Neuron (in vitro differentiated cells): ENCODE results near the gene ARHGEF12.

Source experiments
- H2AFZ ChIP-seq: one replicate; pipeline ENCODE4 v1.6.1; 2013; ENCODE audit warnings: low read depth, mild to moderate bottlenecking, inconsistent platforms, low read length, moderate library complexity
- H3K27me3 ChIP-seq: one replicate; pipeline ENCODE4 v1.6.1; 2013; ENCODE audit warnings: low read length; ENCODE audit not compliant: insufficient read depth
- H3K36me3 ChIP-seq: one replicate; pipeline ENCODE4 v1.6.1; 2013; ENCODE audit warnings: low read length; ENCODE audit not compliant: insufficient read depth
- H3K4me1 ChIP-seq: one replicate; pipeline ENCODE4 v1.6.1; 2013; ENCODE audit warnings: low read length; ENCODE audit not compliant: insufficient read depth
- H3K4me3 ChIP-seq: 2 replicates; pipeline ENCODE4 v1.5.1; 2013; ENCODE audit warnings: mild to moderate bottlenecking, low read length, moderate library complexity
- H3K9me3 ChIP-seq: one replicate; pipeline ENCODE4 v1.6.1; 2013; ENCODE audit warnings: low read length

Gene ARHGEF12, protein sequence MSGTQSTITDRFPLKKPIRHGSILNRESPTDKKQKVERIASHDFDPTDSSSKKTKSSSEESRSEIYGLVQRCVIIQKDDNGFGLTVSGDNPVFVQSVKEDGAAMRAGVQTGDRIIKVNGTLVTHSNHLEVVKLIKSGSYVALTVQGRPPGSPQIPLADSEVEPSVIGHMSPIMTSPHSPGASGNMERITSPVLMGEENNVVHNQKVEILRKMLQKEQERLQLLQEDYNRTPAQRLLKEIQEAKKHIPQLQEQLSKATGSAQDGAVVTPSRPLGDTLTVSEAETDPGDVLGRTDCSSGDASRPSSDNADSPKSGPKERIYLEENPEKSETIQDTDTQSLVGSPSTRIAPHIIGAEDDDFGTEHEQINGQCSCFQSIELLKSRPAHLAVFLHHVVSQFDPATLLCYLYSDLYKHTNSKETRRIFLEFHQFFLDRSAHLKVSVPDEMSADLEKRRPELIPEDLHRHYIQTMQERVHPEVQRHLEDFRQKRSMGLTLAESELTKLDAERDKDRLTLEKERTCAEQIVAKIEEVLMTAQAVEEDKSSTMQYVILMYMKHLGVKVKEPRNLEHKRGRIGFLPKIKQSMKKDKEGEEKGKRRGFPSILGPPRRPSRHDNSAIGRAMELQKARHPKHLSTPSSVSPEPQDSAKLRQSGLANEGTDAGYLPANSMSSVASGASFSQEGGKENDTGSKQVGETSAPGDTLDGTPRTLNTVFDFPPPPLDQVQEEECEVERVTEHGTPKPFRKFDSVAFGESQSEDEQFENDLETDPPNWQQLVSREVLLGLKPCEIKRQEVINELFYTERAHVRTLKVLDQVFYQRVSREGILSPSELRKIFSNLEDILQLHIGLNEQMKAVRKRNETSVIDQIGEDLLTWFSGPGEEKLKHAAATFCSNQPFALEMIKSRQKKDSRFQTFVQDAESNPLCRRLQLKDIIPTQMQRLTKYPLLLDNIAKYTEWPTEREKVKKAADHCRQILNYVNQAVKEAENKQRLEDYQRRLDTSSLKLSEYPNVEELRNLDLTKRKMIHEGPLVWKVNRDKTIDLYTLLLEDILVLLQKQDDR (N-terminal part only)

DNA sequence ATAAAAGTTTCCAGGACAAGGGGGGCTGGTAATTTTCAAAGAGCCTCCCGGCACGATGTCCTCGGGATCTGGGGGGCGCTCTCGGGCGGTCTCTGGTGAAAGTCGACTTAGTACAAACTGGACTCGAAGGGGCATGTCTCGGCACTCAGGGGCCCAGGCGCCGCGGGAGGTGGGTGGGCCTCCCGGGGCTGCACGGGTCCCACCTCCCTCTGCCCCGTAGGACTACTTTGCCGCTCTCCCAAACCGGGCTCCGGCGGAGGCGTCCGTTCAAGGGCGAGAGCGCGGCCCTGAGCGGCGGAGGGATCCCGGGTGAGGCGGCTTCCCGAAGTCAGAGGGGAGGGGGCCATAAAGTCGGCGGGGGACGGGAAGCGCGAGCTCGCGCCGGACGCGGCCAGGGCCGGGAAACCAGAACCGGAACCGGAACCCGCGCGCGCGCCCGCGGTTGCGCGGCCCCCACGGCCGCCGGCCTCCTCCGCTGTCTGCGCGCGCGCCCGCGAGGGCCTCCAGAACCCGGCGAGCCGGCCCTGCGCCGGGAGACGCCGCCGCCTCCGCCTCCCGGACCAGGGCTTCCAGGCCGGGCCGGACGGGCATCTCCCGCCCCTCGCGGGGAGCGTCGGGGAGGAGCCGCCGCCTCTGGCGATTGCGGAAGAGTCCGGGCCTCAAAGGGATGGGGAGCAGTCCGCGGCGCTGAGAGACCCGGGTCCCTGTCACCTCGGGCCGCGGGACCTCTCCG lies at the start of gene ARHGEF12:
TSS of gene ARHGEF12 (plus strand) at position 506 of the 733 bp plus-strand sequence. CDS start 831 bp downstream, outside the sequence.
- Histone ChIP-seq H3K36me3 (peaks cover 7% of the 10 kb centered on the region), H3K27me3 (no peaks in the 10 kb centered on the region), H3K9me3 (no peaks in the 10 kb centered on the region), H3K4me1 (peaks cover 28% of the 10 kb centered on the region), H2AFZ (peak within 1 kb of the TSS; percentile 90), H3K4me3 (peak within 1 kb of the TSS; percentile 95)

GRCh38 chr11:120288021-120288420 lies 48.2 kb upstream of the ARHGEF12 start:
- Histone ChIP-seq H3K36me3 (no peaks in the 10 kb centered on the region), H3K27me3 (peaks cover 23% of the 10 kb centered on the region), H3K4me1 (no peaks in the 10 kb centered on the region), H3K4me3 (no peak overlapping the region), H3K9me3 (no peaks in the 10 kb centered on the region), H2AFZ (no peak overlapping the region)

- no peak overlapping the region for H3K4me3 ChIP-seq
- no peaks in the 10 kb centered on the region for H3K9me3 ChIP-seq
- no peaks in the 10 kb centered on the region for H3K4me1 ChIP-seq
- no peaks in the 10 kb centered on the region for H3K36me3 ChIP-seq
- H3K27me3 ChIP-seq: peaks cover 32% of the 10 kb centered on the region
- H2AFZ ChIP-seq: no peak overlapping the region
These were observed 46.8 kb upstream of the ARHGEF12 start for GRCh38 chr11:120289426-120289825.

- Histone ChIP-seq H3K36me3 (no peaks in the 10 kb centered on the region), H3K9me3 (no peaks in the 10 kb centered on the region), H3K4me3 (no peak overlapping the region), H3K4me1 (no peaks in the 10 kb centered on the region), H2AFZ (no peak overlapping the region), H3K27me3 (peaks cover 30% of the 10 kb centered on the region)
These were observed 45.3 kb upstream of the ARHGEF12 start for GRCh38 chr11:120290956-120291355.

- Histone ChIP-seq H3K4me1 (no peaks in the 10 kb centered on the region), H3K27me3 (peaks cover 31% of the 10 kb centered on the region), H3K36me3 (no peaks in the 10 kb centered on the region), H3K4me3 (no peak overlapping the region), H2AFZ (no peak overlapping the region), H3K9me3 (no peaks in the 10 kb centered on the region)
These were observed 43.0 kb upstream of the ARHGEF12 start for GRCh38 chr11:120293038-120293800.

- Histone ChIP-seq H3K4me3 (no peak overlapping the region), H2AFZ (no peak overlapping the region), H3K36me3 (no peaks in the 10 kb centered on the region), H3K4me1 (no peaks in the 10 kb centered on the region), H3K9me3 (no peaks in the 10 kb centered on the region), H3K27me3 (peaks cover 37% of the 10 kb centered on the region)
These were observed 42.1 kb upstream of the ARHGEF12 start for GRCh38 chr11:120294096-120294495.

GRCh38 chr11:120295099-120295498 lies 41.1 kb upstream of the ARHGEF12 start:
- no peaks in the 10 kb centered on the region for H3K9me3 ChIP-seq
- H3K4me1 ChIP-seq: no peaks in the 10 kb centered on the region
- H3K36me3 ChIP-seq: no peaks in the 10 kb centered on the region
- H3K27me3 ChIP-seq: peaks cover 37% of the 10 kb centered on the region
- H3K4me3 ChIP-seq: no peak overlapping the region
- H2AFZ ChIP-seq: no peak overlapping the region

DNA sequence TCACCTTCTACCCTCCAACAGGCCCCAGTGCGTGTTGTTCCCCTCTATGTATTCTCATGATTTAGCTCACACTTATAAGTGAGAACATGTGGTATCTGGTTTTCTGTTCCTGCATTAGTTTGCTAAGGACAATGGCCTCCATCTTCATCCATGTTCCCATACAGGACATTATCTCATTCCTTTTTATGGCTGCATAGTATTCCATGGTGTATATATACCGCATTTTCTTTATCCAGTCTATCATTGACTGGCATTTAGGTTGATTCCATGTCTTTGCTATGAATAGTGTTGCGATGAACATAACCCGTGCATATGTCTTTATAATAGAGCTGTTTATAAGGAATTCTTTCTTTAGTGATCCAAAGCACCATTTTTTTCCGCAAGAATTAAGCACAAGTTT lies 39.7 kb upstream of the ARHGEF12 start:
- Histone ChIP-seq H3K27me3 (peaks cover 30% of the 10 kb centered on the region), H3K9me3 (no peaks in the 10 kb centered on the region), H3K4me3 (no peak overlapping the region), H3K4me1 (no peaks in the 10 kb centered on the region), H2AFZ (no peak overlapping the region), H3K36me3 (no peaks in the 10 kb centered on the region)

GRCh38 chr11:120298461-120298860 lies 37.8 kb upstream of the ARHGEF12 start:
- no peaks in the 10 kb centered on the region for H3K4me1 ChIP-seq
- no peak overlapping the region for H3K4me3 ChIP-seq
- H3K9me3 ChIP-seq: no peaks in the 10 kb centered on the region
- peaks cover 28% of the 10 kb centered on the region for H3K27me3 ChIP-seq
- H3K36me3 ChIP-seq: no peaks in the 10 kb centered on the region
- no peak overlapping the region for H2AFZ ChIP-seq

DNA sequence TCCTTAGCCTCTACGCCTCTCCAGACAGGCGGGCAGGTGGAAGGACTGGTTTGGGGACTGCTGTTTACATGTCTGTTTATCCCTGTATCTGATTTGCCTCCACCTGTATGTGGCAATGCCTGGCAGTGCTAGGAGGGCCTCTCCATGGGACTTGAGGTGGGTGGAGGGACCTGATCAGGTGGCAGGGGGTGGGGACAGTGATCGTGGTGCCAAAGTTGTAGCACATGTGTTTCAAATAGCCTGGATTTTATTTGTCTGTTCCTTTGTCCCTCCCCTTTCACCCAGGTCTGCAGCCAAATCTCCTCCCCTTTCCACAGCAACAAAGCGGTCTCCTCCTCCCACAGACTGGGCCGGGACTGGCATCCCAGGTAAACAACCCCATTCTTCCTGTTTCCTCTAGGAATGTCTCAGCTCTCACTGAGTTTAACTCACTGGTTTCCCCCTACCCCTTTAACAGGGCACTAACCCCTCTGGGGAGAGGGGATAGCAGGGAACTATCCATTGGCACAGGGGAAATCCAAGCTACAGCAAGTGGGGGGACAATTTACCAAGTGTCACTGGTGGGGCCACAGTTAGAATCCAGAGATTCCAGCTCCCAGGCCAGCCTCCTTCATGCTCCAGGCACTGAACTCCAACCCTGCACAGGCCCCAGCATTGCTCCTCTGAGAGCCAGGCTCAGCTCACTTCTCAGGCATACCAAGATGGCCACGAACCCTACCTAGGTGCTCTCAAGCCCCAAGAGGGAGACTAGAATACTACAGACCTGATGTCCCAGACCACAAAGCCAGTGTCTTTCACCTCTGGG lies 34.0 kb upstream of the ARHGEF12 start:
- Histone ChIP-seq H3K9me3 (no peaks in the 10 kb centered on the region), H3K36me3 (no peaks in the 10 kb centered on the region), H3K27me3 (peaks cover 22% of the 10 kb centered on the region), H3K4me1 (peaks cover 6% of the 10 kb centered on the region), H2AFZ (no peak overlapping the region), H3K4me3 (no peak overlapping the region)

- H3K27me3 ChIP-seq: peaks cover 18% of the 10 kb centered on the region
- no peak overlapping the region for H2AFZ ChIP-seq
- no peak overlapping the region for H3K4me3 ChIP-seq
- H3K36me3 ChIP-seq: no peaks in the 10 kb centered on the region
- peaks cover 7% of the 10 kb centered on the region for H3K4me1 ChIP-seq
- H3K9me3 ChIP-seq: no peaks in the 10 kb centered on the region
These were observed 33.1 kb upstream of the ARHGEF12 start for GRCh38 chr11:120303004-120303637.
